ENCODE results near the gene RIT2. TPM values are rescaled to one million over a fixed set of nuclear protein-coding genes. Genes with fewer than 3 reads are reported as not detected.
A peak's percentile ranks its signal among the peaks of the same experiment; 100 is the strongest.

Gene RIT2
- under 1 TPM in 1 of 4 donors, not detected in 3; 0.22 TPM for polyA plus RNA-seq (ENCODE audit: insufficient read length in 4 of 4)

DNA sequence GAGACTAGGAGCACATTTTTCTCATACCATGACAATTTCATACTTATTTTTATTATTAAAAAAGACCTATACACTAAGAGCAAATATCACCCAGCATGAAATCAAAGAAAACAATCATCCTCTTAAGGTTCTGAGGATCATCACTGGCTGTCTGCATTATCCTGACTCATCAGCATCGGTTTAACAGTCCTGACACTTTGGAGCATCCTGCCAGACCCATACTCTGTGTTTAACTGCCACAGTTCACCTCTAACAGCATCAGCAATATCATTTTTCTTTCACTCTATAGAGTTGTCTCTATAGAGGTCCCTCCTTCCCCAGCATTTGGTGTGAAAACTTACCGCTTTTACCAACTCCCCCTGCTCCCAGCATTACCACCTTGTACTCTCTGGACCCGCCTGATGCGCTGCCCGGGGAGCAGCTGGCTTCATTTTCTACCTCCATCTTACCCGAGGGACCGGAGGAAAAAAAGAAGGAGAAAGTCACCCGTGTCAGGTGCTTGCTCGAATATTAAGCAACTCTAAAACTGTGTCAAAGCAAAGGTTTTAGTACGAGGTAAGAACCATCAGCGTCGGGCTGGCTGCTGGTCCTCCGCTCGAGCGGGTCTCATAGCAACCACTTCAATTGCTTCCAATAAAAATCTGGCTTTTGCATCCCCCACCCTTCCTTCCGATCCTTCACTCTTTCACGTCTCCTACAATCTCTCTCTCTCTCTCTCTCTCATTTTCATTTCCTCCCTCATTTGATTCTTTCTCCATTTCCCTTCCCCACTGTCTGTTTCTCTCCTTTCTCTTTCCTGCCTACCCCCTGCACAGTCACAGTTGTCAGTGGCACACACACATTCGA is at the start of gene RIT2:
Gene RIT2 (minus strand): TSS at position 610 of the 846 bp plus-strand sequence.
- no peak for DNase-seq (ENCODE audit: low read depth in 4 of 4, low spot score in 2 of 4)

- no peak for DNase-seq (ENCODE audit: low read depth in 4 of 4, low spot score in 2 of 4)
Measured at GRCh38 chr18:43161528-43161927, 46.0 kb upstream of the RIT2 start.

GRCh38 chr18:43160509-43160908 is 45.0 kb upstream of the RIT2 start:
- no peak for DNase-seq (ENCODE audit: low read depth in 4 of 4, low spot score in 2 of 4)

GRCh38 chr18:43159926-43160325 is 44.4 kb upstream of the RIT2 start:
- no peak for DNase-seq (ENCODE audit: low read depth in 4 of 4, low spot score in 2 of 4)

DNA sequence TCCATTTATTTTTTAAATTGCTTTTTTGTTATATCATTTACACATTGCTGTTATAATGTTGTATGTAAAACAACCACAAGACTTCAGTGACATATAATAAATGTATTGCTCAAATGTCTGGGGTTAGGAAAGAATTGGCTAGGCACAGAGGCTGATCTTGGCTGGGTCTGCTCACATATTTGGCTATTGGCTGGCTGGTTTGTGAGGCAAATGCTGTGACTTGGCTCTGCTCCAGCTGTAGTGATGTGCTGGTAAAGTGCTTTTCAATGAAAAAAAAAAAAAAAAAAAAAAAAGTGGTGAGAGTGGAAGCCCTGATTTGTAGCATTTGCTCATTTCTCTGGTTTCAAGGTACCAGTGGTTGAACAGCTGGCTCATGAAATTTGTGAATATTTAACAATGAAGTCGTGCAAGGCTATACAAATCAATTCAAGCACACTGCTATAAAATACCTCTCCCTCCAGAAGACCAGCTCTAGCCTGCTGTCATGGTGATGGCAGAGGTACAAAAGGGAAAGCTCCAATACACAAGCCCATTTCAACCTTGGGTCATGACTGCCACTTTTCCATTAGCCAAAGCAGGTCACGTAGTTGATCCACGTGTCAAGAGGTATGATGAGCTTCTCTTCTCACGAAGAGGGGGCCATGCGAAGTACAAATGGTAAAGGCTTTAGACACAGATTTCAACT is 43.7 kb upstream of the RIT2 start:
- DNase-seq (ENCODE audit: low read depth in 4 of 4, low spot score in 2 of 4), result no peak

DNA sequence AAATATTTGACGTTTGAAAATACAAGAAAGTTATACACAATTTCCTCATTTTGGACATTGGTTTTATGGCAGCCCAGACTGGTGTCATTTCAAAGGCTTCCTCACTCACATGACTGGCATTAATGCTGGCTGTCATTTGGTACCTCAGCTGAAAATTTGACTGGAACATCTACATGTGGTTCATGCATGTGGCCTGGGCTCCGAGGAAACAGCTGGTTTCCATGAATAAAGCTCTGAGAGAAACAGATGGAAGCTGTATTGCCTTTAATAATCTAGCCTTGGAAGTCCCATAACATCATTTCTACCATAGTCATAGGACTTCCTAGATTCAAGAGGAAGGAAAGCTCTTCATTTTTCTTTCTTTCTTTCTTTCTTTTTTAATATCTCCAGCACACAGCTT is 42.9 kb upstream of the RIT2 start:
- DNase-seq (ENCODE audit: low read depth in 4 of 4, low spot score in 2 of 4), result no peak

GRCh38 chr18:43155842-43156241 is 40.4 kb upstream of the RIT2 start:
- DNase-seq (ENCODE audit: low read depth in 4 of 4, low spot score in 2 of 4), result no peak

GRCh38 chr18:43148231-43148630 is 32.7 kb upstream of the RIT2 start:
- peak in 1 of 4 donors; percentile 46 for DNase-seq (ENCODE audit: low read depth in 4 of 4, low spot score in 2 of 4)

- no peak for DNase-seq (ENCODE audit: low read depth in 4 of 4, low spot score in 2 of 4)
Measured at GRCh38 chr18:43141208-43141607, 25.7 kb upstream of the RIT2 start.

DNA sequence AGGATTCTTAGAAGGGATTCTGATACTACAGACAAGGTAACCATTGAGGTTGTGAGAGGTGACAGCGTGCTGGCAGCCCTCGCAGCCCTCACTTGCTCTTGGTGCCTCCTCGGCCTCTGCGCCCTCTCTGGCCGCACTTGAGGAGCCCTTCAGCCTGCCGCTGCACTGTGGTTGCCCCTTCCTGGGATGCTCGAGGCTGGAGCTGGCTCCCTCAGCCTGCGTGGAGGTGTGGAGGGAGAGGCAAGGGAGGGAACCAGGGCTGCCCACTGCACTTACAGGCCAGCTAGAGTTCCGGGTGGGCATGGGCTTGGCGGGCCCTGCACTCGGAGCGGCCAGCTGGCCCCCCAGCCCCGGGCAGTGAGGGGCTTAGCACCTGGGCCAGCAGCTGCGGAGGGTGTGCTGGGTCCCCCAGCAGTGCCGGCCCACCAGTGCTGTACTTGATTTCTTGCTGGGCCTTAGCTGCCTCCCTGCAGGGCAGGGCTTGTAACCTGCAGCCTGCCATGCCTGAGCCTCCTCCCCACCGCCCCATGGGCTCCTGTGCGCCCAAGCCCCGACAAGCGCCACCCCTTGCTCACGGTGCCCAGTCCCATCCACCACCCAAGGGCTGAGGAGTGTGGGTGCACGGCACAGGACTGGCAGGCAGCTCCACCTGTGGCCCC is 23.9 kb upstream of the RIT2 start:
- DNase-seq (ENCODE audit: low read depth in 4 of 4, low spot score in 2 of 4), result no peak

GRCh38 chr18:43134876-43135275 is 19.4 kb upstream of the RIT2 start:
- no peak for DNase-seq (ENCODE audit: low read depth in 4 of 4, low spot score in 2 of 4)

DNA sequence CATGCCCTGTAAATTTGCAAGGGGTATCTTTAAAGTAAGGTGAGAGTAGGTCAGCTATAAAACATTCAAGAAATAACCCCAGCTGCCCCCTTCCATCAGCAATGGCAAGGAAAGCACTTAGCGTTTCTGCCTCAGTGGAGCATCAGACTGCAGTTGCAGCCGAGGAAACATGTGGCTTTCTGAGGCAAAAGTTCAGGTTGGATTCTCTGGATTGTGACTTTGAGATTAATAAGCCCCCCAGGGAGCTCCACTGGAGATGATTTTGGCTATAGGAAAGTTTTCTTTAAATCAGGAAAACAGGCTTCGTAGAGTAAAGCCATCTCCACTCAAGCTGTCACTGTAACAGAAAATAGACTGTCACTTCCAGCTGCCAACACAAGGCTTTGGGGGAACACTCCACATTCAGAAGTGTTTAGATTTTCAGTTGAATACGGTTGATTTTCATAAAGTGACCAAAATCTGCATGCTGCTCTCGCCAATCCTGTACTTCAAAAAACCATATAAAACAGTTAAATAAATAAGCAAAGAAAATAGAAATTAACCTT is 15.3 kb upstream of the RIT2 start:
- no peak for DNase-seq (ENCODE audit: low read depth in 4 of 4, low spot score in 2 of 4)

DNA sequence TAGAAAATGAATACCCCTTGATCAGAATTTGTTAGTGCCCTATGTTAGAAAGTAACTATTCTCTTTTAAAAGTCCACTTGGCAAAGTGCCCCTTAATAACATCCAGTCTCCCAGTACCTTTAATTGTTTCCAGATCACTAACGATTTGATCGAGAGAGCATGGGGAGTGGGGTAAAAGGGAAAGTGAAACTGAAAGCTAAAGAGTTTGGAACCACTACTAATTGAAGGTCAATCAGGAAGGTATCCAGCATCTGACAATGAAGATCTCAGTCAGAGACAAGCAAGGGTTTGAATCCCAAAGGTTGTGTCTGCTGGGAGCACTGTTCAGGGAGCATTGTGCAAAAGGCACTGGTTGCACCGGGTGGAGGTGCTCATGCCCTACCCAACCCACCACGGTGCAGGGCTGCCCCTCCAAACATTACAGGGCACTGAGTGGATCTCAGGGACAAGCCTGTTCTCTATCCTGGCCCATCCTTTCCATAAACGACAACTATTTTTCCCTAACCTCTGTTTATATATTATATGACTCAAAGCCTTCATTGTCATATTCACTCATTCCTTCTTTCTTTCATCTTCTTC is 14.6 kb upstream of the RIT2 start:
- DNase-seq (ENCODE audit: low read depth in 4 of 4, low spot score in 2 of 4), result no peak

- no peak for DNase-seq (ENCODE audit: low read depth in 4 of 4, low spot score in 2 of 4)
Measured at GRCh38 chr18:43125471-43125870, 10.0 kb upstream of the RIT2 start.

GRCh38 chr18:43122955-43123354 is 7.5 kb upstream of the RIT2 start:
- DNase-seq (ENCODE audit: low read depth in 4 of 4, low spot score in 2 of 4), result no peak

- DNase-seq (ENCODE audit: low read depth in 4 of 4, low spot score in 2 of 4), result no peak
Measured at GRCh38 chr18:43116699-43117294, 1.3 kb upstream of the RIT2 start.

GRCh38 chr18:43113220-43113895 is 2.1 kb downstream of the RIT2 start:
- DNase-seq (ENCODE audit: low read depth in 4 of 4, low spot score in 2 of 4), result no peak

- DNase-seq (ENCODE audit: low read depth in 4 of 4, low spot score in 2 of 4), result no peak
Measured at GRCh38 chr18:43108882-43109281, 6.6 kb downstream of the RIT2 start.

GRCh38 chr18:43108469-43108868 is 7.0 kb downstream of the RIT2 start:
- no peak for DNase-seq (ENCODE audit: low read depth in 4 of 4, low spot score in 2 of 4)

DNA sequence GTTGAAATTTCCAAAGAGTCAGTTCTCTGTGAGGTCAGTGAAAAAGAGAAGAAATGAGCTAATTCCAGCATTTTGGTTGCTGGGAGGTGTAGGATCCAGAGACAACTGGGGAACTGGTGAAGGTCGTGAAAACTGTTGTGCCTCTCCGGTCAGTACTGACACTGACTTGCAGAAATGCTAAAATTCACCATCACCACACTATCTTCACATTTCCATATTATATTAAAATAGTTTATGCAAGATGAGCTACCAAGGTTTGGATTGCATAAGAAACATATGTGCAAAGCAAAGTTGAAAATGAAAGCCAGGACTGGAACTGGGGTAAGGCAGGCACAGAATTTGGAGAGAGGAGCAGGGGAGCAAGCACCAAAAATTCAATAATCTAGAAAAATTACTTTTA is 21.8 kb downstream of the RIT2 start:
- DNase-seq (ENCODE audit: low read depth in 4 of 4, low spot score in 2 of 4), result no peak
